Mucosa of descending colon (tissue), 3 donors: ENCODE measurements around the gene GPR32. TPM values are rescaled to one million over a fixed set of nuclear protein-coding genes. Genes with fewer than 3 reads are reported as not detected.
A peak's percentile ranks its signal among the peaks of the same experiment; 100 is the strongest.

Experiments used
- ATAC-seq: fragments of 200-7000 bp; cut with Tn5 transposase; one replicate; pipeline ENCODE4 v1.9.1; 2020; ENCODE audit warnings: mild to moderate bottlenecking, moderate library complexity
- DNase-seq, 3 donors: peaks; one replicate each; pipeline ENCODE4 v3.0.0-alpha.2; 2020
- H3K36me3 ChIP-seq: fragments of 200-600 bp; one replicate; pipeline ENCODE4 v1.8.0; 2021; ENCODE audit warnings: low read depth, mild to moderate bottlenecking
- H3K4me1 ChIP-seq: fragments of 200-600 bp; one replicate; pipeline ENCODE4 v1.8.0; 2021; ENCODE audit warnings: low read depth, mild to moderate bottlenecking
- H3K4me3 ChIP-seq: fragments of 200-600 bp; one replicate; pipeline ENCODE4 v1.8.0; 2021; ENCODE audit warnings: mild to moderate bottlenecking
- H3K9me3 ChIP-seq: fragments of 200-600 bp; one replicate; pipeline ENCODE4 v1.8.0; 2021; ENCODE audit warnings: mild to moderate bottlenecking
- CTCF ChIP-seq: fragments of 200-600 bp; IDR thresholded peaks from one replicate; pipeline ENCODE4 v1.8.0; 2022; ENCODE audit warnings: antibody characterized with exemption, mild to moderate bottlenecking
- intact Hi-C, 2 donors: fragments of 100-400 bp; cut with DNase I in 1 of 2; cut with micrococcal nuclease in 1 of 2; formaldehyde crosslinking; loops; one replicate each; pipeline versions ENCODE4 v1.11.0 to v1.11.1; 2022; cut with DNase I, micrococcal nuclease
- total RNA-seq, 3 donors: library from RNA; stranded (reverse); fragmentation: NEBNext Ultra II Directional in 2 of 3; extraction: Animal tissue kit (Norgen Biotek cat#: 25700) in 2 of 3; gene quantifications; one replicate each; pipeline versions ENCODE4 v1.2.1 to v1.2.4, GENCODE V29; 2021 to 2023
- donor health status: DM: no; HTN: no; CAD: no; lungs with moderate emphysema.
- donor health status: DM: no; HTN: no; CAD: no.
- donor health status: DM: no; HTN: yes; CAD: no.

The GPR32 gene
- total RNA-seq, 3 donors from 2014 or later = not detected

DNA sequence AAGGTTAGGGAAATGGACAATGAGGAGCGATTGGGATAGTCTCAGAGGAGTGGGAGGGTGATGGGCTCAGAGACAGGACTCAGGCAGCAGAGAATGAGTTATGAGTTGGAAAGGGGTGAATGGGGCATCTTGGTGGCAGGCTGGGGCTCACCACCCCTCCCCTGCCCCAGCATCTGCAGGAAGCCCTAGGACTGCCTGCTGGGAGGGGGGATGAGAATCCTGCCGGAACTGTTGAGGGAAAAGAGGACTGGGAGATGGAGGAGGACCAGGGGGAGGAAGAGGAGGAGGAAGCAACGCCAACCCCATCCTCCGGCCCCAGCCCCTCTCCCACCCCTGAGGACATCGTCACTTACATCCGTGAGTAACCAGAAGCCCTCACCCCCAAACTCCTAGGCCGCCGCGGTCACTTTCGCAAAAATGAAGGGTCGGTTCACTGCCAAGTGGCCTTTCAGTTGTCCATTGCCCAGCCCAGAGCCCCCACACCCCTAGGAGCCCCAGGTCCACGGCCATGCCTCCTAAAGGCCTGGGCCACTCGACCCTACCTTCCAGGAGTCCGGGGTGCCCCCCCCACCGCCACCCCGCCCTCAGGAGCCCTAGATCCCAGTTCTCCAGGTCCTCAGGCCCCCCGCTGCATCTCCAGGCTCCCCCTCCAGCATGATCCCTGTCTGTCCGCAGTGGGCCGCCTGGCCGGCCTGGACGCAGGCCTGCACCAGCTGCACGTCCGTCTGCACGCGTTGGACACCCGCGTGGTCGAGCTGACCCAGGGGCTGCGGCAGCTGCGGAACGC, 46.3 kb upstream of the GPR32 start:
- no peak for DNase-seq
- no peaks in the 10 kb centered on the region for H3K9me3 ChIP-seq
- peaks cover 16% of the 10 kb centered on the region for H3K4me1 ChIP-seq
- H3K36me3 ChIP-seq = no peaks in the 10 kb centered on the region
- H3K4me3 ChIP-seq = no peak overlapping the region
- intact Hi-C loops = no loop called here
- ATAC-seq = no peak
- TF ChIP-seq CTCF = no peak

DNA sequence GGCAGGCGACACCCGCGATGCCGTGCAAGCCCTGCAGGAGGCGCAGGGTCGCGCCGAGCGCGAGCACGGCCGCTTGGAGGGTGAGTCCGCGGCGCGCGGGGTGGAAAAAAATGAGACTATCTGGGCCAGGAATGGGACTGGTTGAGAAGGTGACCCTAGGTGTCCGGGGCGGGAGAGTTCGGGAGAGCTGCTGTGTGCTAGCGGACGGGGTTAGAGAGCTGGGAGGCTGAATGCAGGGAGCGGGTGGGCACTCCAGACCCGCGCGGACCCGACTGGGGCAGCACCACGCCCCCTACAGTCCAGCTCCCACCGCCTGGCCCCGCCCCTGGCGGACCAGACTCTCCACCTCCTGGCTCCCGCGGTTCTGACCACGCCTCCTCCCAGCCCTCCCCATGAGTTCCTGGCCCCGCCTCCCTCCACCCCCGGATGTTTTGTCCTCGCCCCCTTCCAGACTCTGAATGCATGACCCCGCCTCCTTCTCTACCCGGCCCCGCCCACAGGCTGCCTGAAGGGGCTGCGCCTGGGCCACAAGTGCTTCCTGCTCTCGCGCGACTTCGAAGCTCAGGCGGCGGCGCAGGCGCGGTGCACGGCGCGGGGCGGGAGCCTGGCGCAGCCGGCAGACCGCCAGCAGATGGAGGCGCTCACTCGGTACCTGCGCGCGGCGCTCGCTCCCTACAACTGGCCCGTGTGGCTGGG, 45.6 kb upstream of the GPR32 start:
- TF ChIP-seq CTCF = peak; percentile 63
- Histone ChIP-seq H3K4me1 (peaks cover 16% of the 10 kb centered on the region), H3K36me3 (no peaks in the 10 kb centered on the region), H3K9me3 (no peaks in the 10 kb centered on the region), H3K4me3 (peak overlapping the region; percentile 14)
- intact Hi-C loops = no loop called here
- ATAC-seq = peak; percentile 96
- DNase-seq = peak; percentile 97 to 99 (median 98)

DNA sequence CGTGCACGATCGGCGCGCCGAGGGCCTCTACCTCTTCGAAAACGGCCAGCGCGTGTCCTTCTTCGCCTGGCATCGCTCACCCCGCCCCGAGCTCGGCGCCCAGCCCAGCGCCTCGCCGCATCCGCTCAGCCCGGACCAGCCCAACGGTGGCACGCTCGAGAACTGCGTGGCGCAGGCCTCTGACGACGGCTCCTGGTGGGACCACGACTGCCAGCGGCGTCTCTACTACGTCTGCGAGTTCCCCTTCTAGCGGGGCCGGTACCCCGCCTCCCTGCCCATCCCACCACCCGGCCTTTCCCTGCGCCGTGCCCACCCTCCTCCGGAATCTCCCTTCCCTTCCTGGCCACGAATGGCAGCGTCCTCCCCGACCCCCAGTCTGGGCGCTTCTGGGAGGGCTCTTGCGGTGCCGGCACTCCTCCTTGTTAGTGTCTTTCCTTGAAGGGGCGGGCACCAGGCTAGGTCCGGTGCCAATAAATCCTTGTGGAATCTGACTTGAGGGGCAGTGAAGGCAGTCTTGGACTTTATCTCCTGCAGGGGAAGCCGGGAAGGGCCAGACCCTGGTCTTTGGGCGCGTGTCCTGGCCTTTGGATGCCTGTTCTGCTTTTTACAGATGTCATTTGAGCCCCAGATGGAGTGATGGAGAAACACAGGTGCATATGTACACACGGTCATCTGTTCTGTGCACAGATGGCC, 44.9 kb upstream of the GPR32 start:
- DNase-seq = no peak
- no peaks in the 10 kb centered on the region for H3K36me3 ChIP-seq
- intact Hi-C loops = no loop called here
- peaks cover 16% of the 10 kb centered on the region for H3K4me1 ChIP-seq
- no peaks in the 10 kb centered on the region for H3K9me3 ChIP-seq
- peak overlapping the region; percentile 14 for H3K4me3 ChIP-seq
- no peak for ATAC-seq
- TF ChIP-seq CTCF = no peak

DNA sequence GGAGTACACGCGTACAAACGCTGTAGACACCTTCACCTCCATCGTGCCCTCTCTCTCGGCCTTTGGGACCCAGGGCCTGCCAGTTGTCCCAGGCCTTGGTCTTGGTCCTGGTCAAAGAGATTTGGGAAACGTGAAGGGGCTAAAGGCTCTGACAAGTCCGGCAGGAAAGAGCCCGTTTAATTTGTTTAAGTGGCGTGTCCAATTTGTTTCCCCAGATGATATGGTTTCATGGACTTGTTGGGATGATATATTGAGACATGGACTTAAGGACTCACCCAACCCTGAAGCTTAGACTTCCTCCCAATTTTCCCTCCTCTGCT, 44.4 kb upstream of the GPR32 start:
- no peak for TF ChIP-seq CTCF

DNA sequence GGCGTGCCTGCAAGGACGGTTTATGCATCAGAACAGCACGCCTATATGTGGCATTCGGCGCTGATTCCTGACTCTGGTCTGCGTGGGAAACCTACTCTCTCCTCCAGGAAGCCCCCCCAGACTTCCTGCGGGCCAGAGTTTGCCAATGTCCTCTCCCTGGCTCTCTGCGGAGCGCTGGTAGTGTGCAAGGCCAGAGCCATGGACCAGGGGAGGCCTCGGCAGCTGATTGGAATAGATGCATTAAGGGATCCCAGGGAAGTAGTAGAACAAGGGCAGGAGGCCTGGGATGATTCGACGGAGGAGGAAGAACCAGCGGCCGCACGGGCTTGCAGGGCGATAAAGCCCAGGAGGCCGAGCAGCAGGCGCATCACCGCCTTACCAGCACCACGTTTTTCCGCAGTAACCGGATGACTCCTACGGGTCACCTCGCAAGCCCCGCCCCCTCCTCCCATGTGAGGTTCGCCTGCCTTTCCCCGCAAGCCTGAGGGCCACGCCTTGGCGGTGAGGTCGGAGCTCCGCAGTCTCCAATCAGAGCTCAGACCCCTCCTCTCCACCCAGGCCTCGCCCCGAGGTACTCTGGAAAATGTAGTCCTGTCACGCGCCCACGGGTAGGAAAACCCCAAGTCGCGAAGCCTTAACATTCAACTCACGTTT, 42.1 kb upstream of the GPR32 start:
- DNase-seq (peak; percentile 40 to 71 (median 51)), ATAC-seq (no peak)
- Histone ChIP-seq H3K9me3 (no peaks in the 10 kb centered on the region), H3K4me1 (peaks cover 16% of the 10 kb centered on the region), H3K36me3 (no peaks in the 10 kb centered on the region), H3K4me3 (no peak overlapping the region)
- intact Hi-C loops = no loop called here
- TF ChIP-seq CTCF = no peak

More for the DNA sequence above, 44.4 kb upstream of the GPR32 start:
- Histone ChIP-seq H3K9me3 (no peaks in the 10 kb centered on the region), H3K36me3 (no peaks in the 10 kb centered on the region), H3K4me3 (no peak overlapping the region), H3K4me1 (peaks cover 16% of the 10 kb centered on the region)
- ATAC-seq = no peak
- DNase-seq = peak in 1 of 3 donors; percentile 45
- intact Hi-C loops = no loop called here
